ENCODE data around the gene PRLH.

PRLH gene

GRCh38 chr2:237539681-237540080 is 26.7 kb upstream of the PRLH start:
- no peak for DNase-seq (ENCODE audit: low read depth)

- DNase-seq (ENCODE audit: low read depth): no peak
These were observed 26.1 kb upstream of the PRLH start for GRCh38 chr2:237540223-237540775.

- DNase-seq (ENCODE audit: low read depth): peak; percentile 57
These were observed 25.6 kb upstream of the PRLH start for GRCh38 chr2:237540823-237541222.

DNA sequence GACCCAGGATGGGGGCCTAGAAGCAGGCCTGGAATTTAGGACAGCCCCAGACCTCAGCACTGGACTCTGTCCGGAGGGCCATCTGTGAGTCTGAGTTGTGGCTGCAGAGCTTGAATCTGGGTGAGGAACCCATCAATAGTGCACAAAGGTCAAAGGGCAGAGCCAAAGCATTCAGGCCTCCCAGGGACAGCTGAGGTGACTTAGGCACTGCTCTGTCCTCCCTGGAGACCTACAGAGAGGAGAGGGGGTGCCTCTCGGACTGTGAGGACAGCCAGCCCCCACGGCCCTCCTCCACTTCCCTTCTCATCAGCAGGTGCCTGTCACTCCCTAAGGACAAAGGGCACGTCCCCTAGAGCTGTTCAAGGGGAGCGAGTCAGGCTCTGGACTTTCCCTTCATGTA is 25.1 kb upstream of the PRLH start:
- no peak for DNase-seq (ENCODE audit: low read depth)

GRCh38 chr2:237542001-237542704 is 24.2 kb upstream of the PRLH start:
- DNase-seq (ENCODE audit: low read depth): no peak

- DNase-seq (ENCODE audit: low read depth): no peak
These were observed 20.1 kb upstream of the PRLH start for GRCh38 chr2:237546040-237546875.

DNA sequence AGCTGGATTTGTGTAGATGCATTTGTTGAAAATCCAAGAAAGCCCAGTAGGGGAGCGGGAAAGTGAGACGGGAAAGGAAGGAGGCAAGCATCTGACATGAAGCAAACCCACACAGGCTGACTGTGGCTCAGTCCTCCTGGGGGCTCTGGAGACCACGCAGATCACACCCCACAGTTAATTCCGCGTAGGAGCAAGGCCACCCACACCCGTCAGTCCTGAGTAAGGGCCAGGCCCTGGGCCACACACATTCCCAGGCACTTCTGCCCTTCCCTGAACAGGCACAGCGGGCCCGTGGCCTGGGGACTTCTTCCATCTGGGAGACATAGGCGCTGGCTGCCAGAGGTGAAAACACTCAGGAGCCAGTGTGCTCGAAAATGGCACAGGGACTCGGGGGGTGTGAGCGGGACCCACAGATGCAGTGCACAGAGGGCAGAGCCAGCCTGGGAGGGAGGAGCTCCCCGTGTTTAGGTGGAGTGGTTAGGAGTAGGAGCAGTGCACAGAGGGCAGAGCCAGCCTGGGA is 19.4 kb upstream of the PRLH start:
- DNase-seq (ENCODE audit: low read depth): no peak

- DNase-seq (ENCODE audit: low read depth): no peak
These were observed 18.4 kb upstream of the PRLH start for GRCh38 chr2:237547841-237548416.

DNA sequence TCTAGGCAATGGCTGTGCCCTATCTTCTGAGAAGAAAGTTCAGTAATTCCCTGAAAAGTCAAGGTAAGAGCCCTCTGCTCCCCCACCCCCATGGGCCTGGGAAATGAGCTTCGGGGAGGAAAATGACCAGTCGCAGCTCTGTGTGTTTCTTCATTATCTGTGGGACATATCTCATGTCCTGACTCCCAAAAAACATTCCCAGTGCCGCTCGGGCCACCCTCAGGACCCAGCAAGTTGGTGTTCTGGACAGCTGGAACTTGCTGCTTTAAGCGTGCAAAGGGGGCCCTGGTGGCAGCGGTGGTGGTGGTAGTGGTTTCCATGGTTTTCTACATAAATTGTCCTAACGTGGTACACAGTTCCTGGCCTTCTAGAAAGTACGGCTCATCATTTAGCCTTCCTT is 17.2 kb upstream of the PRLH start:
- DNase-seq (ENCODE audit: low read depth): no peak

DNA sequence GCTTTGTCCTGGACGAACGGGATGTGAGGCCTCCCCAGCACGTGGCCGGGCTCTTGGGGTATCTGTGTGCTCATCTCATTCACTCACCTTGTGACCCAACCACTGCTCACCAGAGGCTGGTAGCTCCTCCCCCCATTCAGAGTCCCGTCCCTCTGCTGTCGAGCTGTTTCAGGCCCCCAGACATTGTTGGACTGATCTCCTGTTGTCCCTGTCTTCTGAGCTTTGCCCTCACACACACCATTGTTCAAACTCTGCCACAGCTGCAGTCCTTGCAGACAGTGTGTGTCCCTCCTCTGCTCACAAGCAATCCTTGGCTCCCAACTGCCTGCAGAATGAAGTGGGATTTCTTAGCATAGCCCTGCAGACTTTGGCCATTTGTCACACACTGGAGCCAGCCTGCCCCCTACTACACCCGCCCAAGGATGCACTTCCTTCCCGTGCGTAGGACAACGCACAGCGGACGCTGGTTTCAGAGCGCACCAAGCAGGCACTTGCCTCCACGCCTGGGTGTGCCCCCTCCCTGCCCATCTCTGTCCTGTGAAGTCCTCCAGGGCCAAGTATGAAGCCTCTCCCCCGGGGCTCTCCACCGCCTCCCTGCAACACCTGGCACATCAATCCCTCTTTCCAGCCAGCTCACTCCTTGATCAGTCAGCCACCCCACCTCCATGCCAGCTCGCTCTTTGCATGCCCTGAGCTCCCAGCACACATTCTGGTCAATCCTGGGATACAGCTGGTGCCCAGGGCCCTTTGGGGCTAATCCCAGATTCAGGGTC is 16.5 kb upstream of the PRLH start:
- no peak for DNase-seq (ENCODE audit: low read depth)

GRCh38 chr2:237551071-237551574 is 15.3 kb upstream of the PRLH start:
- no peak for DNase-seq (ENCODE audit: low read depth)

- DNase-seq (ENCODE audit: low read depth): no peak
These were observed 13.5 kb upstream of the PRLH start for GRCh38 chr2:237552908-237553307.

DNA sequence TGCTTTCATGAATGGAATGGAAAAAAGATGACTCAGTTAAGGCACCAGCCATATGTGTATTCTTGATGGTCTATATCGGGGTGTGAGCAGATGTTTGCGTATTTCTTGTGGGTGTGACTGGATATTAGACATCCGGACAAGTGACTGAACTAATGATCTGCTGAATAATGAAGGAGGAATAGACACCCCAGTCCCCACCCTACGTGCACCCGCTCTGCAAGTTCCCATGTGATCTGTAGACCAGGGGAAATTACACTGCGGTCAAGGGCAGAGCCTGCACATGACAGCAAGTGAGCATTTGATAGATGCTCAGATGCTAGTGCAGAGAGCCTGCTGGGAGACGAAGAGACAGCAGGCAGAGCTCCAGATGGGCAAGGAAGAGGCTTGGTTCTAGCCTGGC is 12.4 kb upstream of the PRLH start:
- DNase-seq (ENCODE audit: low read depth): no peak

DNA sequence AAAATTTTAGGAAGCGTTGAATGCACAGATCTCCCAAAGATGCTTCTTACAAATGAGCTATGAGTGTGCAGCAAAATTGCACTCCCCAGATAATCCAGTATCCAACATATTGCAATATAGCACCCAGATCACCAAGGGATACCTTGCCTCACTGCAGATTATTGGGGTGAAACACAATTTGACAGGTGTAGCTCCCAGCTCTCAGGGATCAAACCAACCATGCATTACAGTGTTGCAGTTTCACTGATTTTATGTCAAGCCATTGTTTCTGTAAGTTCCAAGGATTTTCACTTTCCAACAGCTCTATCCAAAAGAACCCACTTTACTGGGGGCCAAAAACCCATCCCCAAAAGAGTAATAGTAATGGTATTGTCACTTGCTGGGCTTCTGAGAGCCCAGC is 10.8 kb upstream of the PRLH start:
- DNase-seq (ENCODE audit: low read depth): no peak

GRCh38 chr2:237556773-237557632 is 9.4 kb upstream of the PRLH start:
- DNase-seq (ENCODE audit: low read depth): no peak

GRCh38 chr2:237557633-237558015 is 8.8 kb upstream of the PRLH start:
- no peak for DNase-seq (ENCODE audit: low read depth)

DNA sequence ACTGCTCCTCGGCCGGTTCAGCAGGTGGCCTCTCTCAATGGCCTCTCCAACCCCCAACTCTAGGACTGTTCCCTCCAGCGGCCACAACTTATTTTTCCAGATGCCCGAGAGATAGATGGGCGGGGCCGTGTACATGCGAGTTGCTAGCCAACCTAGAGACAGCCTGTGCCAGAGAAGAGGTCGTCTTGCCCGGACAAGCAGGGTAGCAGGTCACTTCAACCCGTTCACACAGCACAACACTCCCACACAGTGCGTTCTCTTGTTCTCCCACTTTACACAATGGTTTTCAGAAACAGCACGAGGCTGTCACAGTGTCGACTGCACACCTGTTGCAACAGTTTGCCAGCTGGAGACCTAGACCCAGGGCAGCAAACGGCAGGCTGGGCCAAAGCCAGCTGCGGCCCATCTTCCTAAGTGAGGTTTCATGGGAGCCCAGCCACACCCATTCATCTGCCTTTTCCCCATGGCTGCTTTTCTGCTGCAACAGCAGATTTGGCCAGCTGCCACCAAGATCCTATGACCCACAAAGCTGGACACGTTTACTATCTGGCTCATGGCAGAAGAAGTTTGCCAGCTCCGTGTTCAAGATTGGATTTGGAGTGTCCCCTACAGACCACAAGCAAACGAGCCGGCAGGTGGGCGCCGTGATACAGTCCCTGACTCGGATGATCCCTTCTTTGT is 7.3 kb upstream of the PRLH start:
- peak; percentile 79 for DNase-seq (ENCODE audit: low read depth)

DNA sequence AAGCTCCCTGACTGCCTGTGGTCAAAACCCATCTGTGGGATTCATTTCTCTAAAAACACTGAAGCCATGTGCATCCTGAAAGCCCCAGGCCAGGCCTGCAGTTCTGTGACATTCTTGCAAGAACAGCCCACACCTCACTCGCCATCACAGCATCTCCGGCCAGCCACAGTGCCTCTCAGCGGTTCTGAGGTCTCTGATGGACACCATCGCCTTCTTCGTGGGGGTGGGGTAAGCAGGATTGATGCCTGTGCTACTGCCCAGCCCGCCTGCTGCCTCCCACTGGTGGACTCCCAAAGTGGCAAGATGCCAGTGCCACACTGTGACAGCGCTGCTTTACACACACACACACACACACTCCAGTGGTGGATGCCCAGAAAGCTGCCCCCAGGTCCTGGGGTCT is 5.2 kb upstream of the PRLH start:
- DNase-seq (ENCODE audit: low read depth): no peak

DNA sequence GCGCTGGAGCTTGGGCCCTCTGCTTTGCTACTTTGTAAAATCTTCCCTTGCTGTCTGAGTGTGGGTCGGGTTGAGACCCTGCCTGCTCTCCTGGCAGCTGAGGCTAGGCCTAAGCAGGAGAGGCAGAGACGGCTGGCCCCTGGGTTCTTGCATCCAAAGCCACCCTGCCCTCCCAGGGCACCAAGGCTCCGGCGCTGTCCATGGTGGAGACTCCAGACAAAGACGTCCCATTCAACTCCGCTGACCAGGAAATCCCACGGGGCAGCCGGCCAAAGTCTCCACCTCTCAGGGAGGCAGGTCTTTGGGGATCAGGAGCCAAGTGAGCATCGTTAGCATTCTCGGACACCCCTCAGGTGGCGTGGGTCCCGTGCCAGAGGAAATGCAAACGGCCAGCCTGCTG is 2.6 kb upstream of the PRLH start:
- no peak for DNase-seq (ENCODE audit: low read depth)

DNA sequence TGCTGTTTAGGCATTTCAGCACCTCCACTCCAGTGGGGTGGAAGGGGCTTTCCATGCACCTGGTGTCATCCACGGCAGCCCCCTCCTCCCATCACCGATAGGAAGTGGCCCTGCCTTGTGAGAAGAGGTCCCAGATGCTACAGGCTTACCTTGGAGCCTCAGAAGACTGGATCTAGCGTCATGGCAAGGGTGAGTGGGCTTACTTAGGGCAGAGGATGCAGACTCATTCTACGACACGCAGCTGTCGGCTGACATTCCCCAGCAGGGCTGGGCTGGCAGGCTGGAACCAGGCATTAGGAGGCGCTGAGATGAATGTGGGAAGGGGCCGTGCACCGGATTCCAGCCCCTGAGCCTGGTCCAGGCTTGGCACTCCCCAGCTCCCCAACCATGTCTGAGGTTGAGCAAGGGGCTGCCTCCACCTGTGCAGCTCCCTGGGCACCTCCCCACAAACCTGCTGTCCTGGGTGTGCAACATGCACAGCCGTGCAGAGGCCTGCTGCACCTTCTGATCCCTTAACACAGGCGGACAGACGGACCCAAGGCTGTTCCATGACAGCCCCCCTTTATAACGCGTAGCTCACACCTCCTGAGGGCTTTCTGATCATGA is 1.7 kb upstream of the PRLH start:
- DNase-seq (ENCODE audit: low read depth): no peak
